ENCODE results near the gene ILK.

ILK gene

DNA sequence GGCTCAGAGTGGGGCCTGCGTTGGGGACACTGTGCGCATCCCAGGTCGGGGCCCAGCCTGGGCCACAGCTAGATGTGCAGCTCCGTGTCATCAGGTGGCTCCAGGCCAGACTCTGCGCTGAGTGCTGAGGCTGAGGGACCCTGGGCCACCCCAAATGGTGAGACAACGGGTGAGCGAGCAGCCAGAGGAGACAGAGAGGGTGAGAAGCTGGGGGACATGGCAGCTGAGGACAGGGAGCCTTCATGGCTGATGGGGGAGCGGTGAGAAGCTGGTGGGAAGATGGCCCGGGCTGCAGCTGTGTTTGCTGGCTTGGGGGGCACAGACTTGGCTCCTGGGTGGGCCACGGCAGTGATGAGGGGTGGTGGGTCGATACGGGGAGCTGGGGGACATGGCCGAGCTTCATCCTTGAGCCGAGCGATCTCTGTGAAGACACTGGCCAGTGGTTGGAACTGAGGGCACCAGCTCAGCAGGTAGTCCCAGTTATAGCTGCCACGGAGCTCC is 18.2 kb downstream of the ILK start:
- no peak for DNase-seq (ENCODE audit: low spot score)

DNA sequence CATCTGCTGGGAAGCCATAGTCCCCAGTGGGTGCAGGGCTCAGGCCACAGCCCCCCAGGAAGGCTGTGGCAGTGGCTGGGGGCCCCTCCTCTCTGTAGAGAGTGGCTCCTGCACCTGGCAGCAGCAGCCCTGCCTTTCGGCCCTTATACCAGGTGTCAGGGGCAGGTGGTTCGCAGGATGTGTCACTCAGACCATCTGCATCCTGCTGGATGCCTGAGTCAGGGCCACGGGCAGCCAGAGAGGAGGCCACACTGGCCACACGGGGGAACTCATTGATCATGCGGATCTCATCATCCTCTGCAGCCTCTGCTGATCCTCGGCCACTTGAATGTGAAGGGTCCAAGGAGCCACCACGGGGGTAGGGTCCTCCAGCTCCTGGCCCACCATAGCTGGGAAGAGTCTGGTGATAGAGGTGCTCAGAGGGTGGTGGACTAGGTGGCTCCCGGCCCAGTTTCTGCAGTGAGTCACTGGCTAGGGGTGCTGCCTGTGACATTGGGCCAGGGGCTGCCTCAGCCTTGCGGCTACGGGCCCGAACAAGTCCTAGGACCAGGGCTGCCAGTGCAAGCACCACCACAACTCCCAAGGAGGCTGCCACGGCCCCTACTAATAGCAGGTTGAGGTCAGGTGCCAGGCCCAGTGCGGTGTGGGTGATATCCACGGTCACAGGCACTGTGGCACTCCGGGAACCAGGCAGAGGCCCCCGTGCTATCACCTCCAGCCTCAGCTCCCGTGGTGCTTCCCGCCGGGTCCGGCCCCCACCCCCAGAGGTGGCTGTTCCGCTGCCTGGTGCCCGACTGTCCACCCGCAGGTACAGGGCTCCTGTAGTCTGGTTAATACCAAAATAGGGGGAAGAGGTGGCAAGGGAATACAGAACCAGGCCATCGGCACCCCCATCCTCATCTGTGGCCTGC is 18.9 kb downstream of the ILK start:
- DNase-seq (ENCODE audit: low spot score): no peak

- DNase-seq (ENCODE audit: low spot score): no peak
Observed at GRCh38 chr11:6623391-6624363, 20.1 kb downstream of the ILK start.

GRCh38 chr11:6625156-6625831 is 21.7 kb downstream of the ILK start:
- no peak for DNase-seq (ENCODE audit: low spot score)

- DNase-seq (ENCODE audit: low spot score): no peak
Observed at GRCh38 chr11:6625832-6626420, 22.4 kb downstream of the ILK start.

DNA sequence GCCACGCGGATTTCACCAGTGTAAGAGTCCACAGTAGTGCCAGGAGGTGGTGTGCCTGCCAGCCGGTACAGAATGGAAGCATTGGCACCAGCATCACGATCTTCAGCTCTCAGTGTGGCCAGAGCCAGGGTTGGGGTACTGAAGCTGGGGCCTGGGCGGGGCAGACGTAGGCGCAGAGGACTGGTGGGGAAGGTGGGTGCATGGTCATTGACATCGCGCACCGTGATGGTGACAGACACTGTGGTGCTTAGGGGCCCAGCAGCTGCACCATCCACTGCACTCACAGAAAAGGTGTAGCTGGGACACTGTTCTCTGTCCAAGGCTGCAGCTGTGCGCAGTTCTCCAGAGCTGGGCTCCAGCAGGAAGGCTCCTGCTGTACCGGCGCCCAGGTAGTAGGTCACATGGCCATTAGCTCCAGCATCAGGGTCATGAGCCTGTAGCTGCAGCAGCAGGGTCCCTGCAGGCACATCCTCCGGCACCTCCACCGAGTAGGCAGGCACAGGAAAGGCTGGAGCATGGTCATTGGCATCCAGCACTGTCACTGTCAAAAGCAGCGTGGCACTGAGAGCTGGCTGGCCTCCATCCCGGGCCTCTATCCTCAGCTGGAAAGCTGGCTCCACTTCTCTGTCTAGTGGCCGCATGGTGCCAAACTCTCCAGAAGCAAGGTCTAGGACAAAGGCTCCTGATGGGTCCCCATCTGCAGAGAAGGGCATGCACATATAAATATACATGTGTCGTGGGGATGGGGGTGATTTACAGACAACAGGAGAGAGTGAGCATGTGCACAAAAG is 23.6 kb downstream of the ILK start:
- DNase-seq (ENCODE audit: low spot score): no peak

GRCh38 chr11:6627762-6628241 is 24.2 kb downstream of the ILK start:
- DNase-seq (ENCODE audit: low spot score): no peak

DNA sequence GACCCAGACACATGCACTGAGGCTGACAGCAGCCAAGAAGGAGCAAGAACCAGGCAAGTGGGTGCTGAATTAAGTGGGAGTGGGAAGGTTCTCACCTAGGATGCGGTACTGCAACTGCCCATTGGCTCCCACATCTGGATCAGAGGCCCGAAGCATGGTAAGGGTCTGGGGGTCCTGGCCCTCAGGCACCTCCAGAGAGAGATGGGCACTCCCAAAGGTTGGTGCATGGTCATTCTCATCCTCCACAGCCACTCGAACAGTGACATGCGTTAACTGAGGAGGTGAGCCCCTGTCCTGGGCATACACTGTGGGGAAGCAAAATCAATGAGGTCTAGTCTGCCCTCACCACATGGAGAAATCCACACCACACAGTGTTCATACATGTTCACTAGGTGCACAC is 25.0 kb downstream of the ILK start:
- DNase-seq (ENCODE audit: low spot score): no peak

GRCh38 chr11:6629573-6629891 is 26.0 kb downstream of the ILK start:
- DNase-seq (ENCODE audit: low spot score): no peak

- DNase-seq (ENCODE audit: low spot score): no peak
Observed at GRCh38 chr11:6629892-6630631, 26.5 kb downstream of the ILK start.

DNA sequence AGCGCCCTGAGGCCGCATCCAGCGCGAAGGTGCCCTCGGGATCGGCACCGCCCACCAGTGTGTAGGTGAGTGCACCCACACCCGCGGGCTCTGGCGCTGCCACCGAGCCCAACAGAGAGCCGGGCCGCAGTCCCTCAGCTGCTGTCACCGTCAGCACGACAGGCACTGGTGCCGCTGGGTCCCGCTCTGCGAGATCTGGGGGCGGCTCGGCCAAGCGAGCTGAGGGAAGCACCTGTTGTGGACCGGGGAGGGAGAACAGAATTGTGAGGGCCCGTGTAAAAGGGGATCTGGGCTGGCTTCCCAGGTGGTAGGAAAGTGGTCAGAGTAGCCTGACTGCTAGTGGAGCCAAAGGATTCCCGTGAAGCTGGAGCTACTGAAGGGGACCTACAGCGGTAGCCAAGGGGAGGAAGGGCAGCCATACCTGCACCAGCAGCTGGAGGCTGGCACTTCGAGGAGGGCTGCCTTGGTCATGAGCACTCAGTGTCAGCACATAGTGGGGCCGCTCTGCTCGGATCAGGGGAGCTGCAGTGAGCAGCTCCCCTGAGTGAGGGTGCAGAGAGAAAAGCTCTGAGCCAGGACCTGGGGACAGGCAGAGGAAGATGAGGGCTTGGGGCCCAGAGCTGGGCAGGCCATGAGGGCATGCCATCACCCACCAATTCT is 27.2 kb downstream of the ILK start:
- no peak for DNase-seq (ENCODE audit: low spot score)

GRCh38 chr11:6631361-6631890 is 27.9 kb downstream of the ILK start:
- no peak for DNase-seq (ENCODE audit: low spot score)

DNA sequence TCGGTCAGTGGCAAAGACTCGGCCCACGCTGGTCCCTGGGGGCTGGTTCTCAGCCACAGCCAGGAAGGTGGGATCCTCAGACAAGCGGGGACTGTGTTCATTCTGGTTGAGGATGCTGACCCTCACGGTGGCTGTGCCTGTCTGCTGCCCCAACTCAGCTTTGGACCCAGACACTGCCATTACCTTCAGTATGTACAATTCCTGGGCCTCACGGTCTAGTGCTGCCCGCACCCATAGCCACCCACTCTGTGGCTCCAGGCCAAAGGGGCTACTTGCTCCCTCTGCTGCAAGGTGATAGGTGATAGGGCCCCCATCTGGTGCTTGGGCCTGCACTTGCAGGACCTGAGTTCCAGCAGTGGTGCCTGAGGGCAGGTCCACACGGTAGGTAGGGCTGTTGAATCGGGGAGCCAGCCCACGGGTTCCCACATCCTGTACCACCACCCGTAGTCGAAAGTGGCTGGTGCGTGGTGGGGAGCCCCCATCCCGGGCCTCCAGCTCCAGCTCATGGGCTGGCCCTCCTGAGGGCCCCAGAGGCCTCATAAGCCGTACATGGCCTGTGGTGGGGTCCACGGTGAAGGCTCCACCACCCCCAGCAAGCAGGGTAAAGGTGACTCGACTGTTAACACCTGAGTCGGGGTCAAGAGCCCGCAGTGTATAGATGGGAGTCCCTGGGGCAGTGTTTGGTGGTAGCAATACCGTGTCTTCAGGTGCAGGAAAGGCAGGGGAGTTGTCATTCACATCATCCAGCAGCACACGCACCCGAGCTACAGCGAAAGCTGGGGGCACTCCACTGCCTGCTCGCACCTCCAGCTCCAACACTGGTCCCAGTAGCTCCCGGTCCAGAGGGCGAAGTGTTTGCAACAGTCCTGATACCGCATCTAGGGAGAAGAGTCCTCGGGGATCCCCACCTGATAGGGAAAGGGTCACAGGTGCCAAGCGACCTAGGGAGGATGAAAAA is 28.8 kb downstream of the ILK start:
- no peak for DNase-seq (ENCODE audit: low spot score)

GRCh38 chr11:6633422-6634408 is 30.1 kb downstream of the ILK start:
- DNase-seq (ENCODE audit: low spot score): no peak

DNA sequence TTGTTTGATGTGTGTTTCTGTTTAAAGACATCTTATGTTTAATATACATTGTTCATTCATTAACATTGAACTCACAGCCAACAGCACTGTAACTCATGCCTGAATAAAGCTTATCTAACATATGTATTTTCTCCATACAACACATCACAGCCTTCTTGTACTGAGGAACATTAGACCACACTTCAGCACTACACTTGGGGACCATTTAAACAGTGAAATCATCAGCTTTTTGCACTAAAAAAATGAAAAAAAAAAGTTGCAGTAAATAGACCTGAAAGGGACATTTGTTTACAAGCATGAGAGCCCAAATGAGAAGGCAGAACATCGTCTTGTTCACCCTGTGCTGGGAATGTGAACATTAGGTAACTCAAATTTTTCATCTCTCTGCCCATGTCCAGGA is 31.0 kb downstream of the ILK start:
- DNase-seq (ENCODE audit: low spot score): no peak

All from SK-N-DZ (cell line).